WI38 (cell line): ENCODE results near the gene PLCL1.

Experiments used
- H3K4me3 ChIP-seq: 2 replicates; pipeline ENCODE4 v1.5.1; 2011; ENCODE audit warnings: low read depth, mild to moderate bottlenecking, control low read depth, low read length
- TF ChIP-seq, protein P1 (sequence below): IDR thresholded peaks from 2 replicates; pipeline ENCODE4 v1.5.1; 2012; ENCODE audit warnings: low read depth, mild to moderate bottlenecking, control low read depth, low read length

The PLCL1 gene

DNA sequence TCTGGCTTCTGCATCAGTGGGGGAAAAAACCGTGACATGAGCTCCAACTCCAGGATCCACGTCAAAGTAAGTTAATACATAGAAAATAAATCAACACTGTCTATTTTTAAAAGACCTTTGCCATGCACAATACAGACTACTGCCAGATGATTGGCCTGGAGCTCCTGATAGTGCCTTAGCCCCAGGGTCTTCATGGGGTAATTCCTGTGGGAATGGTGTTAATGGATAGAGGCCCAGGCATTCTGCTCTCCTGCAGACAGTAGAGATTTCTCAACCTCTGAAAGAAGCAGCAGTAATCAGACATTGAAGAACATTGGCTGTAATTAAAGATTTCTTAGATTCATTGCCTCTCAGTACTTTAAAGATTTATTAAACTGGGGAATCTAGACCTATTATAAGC, 4.3 kb upstream of the PLCL1 start:
- TF ChIP-seq, protein P1, sequence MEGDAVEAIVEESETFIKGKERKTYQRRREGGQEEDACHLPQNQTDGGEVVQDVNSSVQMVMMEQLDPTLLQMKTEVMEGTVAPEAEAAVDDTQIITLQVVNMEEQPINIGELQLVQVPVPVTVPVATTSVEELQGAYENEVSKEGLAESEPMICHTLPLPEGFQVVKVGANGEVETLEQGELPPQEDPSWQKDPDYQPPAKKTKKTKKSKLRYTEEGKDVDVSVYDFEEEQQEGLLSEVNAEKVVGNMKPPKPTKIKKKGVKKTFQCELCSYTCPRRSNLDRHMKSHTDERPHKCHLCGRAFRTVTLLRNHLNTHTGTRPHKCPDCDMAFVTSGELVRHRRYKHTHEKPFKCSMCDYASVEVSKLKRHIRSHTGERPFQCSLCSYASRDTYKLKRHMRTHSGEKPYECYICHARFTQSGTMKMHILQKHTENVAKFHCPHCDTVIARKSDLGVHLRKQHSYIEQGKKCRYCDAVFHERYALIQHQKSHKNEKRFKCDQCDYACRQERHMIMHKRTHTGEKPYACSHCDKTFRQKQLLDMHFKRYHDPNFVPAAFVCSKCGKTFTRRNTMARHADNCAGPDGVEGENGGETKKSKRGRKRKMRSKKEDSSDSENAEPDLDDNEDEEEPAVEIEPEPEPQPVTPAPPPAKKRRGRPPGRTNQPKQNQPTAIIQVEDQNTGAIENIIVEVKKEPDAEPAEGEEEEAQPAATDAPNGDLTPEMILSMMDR = no peak

DNA sequence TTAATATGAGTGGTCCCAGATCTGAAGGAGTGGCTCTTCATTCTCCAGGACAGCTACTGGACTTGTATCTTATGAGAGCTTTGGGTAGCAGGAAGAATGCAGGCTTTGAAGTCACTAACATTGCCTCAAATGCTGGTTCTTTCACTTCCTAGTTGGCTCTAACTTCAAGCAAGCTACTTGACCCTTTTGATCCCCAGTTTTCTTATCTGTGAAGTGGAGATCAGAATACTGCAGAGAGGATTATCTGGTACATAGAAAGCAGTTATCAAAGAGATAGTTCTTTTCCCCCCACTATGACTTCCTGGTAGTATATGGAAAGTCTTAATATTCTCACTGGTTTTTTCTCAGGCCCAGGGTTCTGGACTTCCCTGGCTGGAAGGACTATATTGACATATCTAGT, 3.4 kb upstream of the PLCL1 start:
- TF ChIP-seq, protein P1 = no peak
- H3K4me3 ChIP-seq = no peak overlapping the region

More for the DNA sequence above, 4.3 kb upstream of the PLCL1 start:
- no peak overlapping the region for H3K4me3 ChIP-seq

DNA sequence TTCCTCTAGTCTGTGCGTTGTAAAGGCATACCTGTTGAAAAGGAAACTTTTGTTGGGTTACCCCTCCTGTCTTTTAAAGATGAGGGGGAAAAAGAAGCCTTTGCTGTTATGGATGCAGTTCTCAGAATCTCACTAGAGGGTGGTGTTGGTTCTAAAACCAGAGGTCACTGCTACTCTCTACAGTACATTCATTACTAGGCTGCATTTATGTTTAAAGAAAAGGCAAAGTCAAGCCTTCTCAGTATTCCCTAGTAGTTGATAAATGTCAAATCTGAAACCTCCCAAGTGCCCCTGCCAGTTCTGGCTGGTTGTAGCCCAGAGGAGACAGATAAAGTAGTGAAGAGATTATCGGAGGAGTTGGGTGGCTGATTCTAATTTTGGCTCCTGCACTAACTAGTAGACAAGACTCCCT, 1.4 kb upstream of the PLCL1 start:
- TF ChIP-seq, protein P1 = peak; percentile 51
- H3K4me3 ChIP-seq = no peak overlapping the region

DNA sequence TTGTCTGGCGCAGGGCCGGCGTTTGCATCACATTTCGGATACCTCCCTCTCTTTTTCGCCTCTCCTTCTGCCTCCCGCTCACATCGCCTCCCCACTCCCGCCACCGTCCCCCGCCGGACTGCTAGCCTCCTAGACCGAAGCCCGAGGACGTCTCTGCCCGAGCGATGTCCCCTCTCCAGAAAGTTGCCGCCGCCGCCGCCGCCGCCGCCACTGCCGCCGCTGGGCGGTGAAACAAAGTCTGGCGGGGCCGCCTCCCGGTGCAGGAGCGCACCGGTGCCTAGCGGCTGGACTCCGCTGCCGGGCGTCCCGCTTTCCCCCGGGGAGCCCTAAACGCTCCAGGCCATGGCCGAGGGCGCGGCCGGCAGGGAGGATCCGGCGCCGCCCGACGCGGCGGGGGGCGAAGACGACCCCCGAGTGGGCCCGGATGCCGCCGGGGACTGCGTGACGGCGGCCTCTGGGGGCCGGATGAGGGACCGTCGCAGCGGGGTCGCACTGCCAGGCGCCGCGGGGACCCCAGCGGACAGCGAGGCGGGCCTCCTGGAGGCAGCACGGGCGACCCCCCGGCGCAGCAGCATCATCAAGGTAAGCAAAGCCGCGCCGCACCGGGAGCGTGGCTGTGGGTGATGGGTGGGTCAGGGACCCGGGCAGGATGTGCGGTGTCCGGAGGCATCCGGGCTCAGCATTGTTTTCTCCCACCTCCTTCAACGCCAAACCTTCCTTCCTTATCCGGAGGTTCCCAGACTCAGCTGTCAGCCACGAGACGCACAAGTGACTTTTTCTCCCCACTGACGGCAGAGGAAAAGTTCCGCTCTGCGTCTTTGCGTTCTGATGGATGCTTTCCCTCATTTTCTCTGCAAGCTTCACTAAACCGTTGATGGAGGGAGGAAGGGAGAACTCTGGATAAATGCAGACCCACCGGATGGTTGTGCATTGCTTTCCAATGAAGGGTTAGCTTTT, 643 bp downstream of the PLCL1 start:
- H3K4me3 ChIP-seq = peak overlapping the region; percentile 61
- TF ChIP-seq, protein P1 = no peak

DNA sequence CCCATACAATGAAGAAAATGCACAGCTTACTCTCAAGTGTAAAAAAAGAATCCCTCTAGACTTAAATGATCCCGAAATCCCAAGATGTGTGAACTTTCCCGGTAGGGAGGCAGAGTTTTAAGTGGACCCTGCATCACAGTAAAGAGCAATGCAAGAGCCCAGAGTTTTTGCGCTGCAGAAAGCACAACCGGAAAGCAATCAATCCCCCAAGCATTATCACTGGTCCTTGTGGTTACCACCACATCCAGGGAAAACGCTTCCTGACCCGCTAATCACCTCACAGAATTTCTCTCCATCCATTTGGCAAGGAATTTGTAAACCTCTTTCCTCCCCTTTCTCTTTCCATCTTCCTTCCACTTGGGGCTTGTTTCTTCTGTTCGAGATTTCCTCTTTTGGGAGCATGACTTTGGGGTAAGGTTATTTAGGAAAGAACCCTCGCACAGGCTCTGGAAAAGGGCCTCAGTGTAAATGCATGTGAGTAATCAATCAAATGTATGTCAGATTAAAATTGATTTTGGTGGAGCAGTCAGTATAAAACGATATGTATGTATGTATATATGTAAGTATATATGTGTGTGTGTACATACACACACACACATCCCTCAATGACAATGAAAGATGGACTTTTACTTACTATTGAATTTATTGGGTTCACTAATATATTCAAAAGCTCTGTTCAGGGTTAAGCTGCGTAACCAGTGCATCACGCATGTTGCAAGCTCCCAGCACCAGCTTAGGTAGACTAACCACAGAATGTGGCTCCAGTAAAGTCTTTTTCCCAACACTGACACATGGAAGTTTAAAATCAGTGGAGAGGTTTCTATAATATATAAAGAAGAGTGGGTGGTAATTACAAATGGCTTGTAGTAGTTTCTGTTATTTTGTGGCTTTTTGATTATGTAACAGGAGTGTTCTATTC, 1.6 kb downstream of the PLCL1 start:
- peak overlapping the region; percentile 61; the same call in 1 of the 2 replicates for H3K4me3 ChIP-seq
- TF ChIP-seq, protein P1 = no peak

DNA sequence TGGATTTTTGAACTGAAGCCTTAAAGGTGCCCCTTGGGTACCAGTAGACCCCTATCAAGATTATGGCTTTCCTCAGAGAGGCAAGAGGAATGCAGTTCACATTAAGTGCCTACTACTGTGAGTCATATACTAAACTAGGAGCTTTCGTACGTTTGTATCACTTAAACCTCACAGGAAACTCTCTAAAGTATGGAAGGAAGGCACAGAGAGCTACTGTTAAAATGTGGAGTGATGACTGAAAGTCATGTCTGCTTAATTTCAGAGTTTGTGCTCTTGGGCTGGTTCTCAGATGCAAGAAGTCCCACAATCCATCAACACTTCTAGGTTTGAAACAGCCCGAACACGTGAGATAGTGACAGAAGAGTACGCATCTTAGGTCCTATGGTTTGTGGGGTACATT, 4.7 kb downstream of the PLCL1 start:
- TF ChIP-seq, protein P1 = no peak
- H3K4me3 ChIP-seq = no peak overlapping the region
